GM18507 (cell line): ENCODE measurements around the gene CYP2D6.
"Not testable (repeated sequence)": the region's sequence is repeated elsewhere in the genome, so short reads cannot be mapped to it uniquely, and the experiment has no call there.

Source experiments
- DNase-seq: peaks from one replicate; pipeline ENCODE4 v3.0.0; 2011; ENCODE audit warnings: low read depth; ENCODE audit not compliant: insufficient read length; ENCODE audit errors: extremely low spot score
- FAIRE-seq: peaks from 2 replicates; lab custom pipeline; 2011; peaks lifted over from hg19 to GRCh38; lab: Jason Lieb, UNC

CYP2D6 gene

GRCh38 chr22:42108848-42109247, 21.8 kb downstream of the CYP2D6 start:
- FAIRE-seq (no peak), DNase-seq (no peak)

- not testable (repeated sequence) for DNase-seq, FAIRE-seq
Observed at GRCh38 chr22:42104332-42104860, 26.2 kb downstream of the CYP2D6 start.

- FAIRE-seq, result no peak
- no peak for DNase-seq
Observed at GRCh38 chr22:42101199-42101598, 29.4 kb downstream of the CYP2D6 start.

GRCh38 chr22:42091455-42091782, 39.2 kb downstream of the CYP2D6 start:
- DNase-seq, result no peak
- no peak for FAIRE-seq

- FAIRE-seq, result peak; percentile 99
Observed at GRCh38 chr22:42090596-42091454, 39.8 kb downstream of the CYP2D6 start, which contains the start of gene NDUFA6. Gene NDUFA6 (minus strand): TSS chr22:42090772. CDS start chr22:42090744, 28 bp downstream.

GRCh38 chr22:42086051-42086450, 44.6 kb downstream of the CYP2D6 start:
- FAIRE-seq, result no peak
- no peak for DNase-seq

More at GRCh38 chr22:42090596-42091454, 39.8 kb downstream of the CYP2D6 start, which contains the start of gene NDUFA6:
- DNase-seq, result peak; percentile 97

GRCh38 chr22:42084874-42085273, 45.7 kb downstream of the CYP2D6 start:
- FAIRE-seq, result no peak
- no peak for DNase-seq

GRCh38 chr22:42083119-42083518, 47.5 kb downstream of the CYP2D6 start:
- DNase-seq (no peak), FAIRE-seq (no peak)

GRCh38 chr22:42080287-42080686, 50.3 kb downstream of the CYP2D6 start:
- DNase-seq (no peak), FAIRE-seq (no peak)

GRCh38 chr22:42079319-42080251, 51.0 kb downstream of the CYP2D6 start, which contains the start of gene SMDT1:
Gene SMDT1 (plus strand): TSS chr22:42079700. CDS start chr22:42079769, 69 bp downstream.
- DNase-seq, result peak; percentile 96
- peak; percentile 99 for FAIRE-seq

GRCh38 chr22:42078469-42079318, 51.9 kb downstream of the CYP2D6 start:
- peak; percentile 47 for FAIRE-seq
- no peak for DNase-seq

GRCh38 chr22:42077486-42078125, 53.0 kb downstream of the CYP2D6 start:
- FAIRE-seq, result no peak
- no peak for DNase-seq

GRCh38 chr22:42076764-42077485, 53.7 kb downstream of the CYP2D6 start:
- no peak for FAIRE-seq

More at GRCh38 chr22:42076764-42077485, 53.7 kb downstream of the CYP2D6 start:
- DNase-seq, result no peak
